GM12878 (cell line): Measurements from ENCODE around the gene BHLHA9. TPM values are rescaled to one million over a fixed set of nuclear protein-coding genes. Genes with fewer than 3 reads are reported as not detected.

Experiments used
- ATAC-seq: fragments of 200-7000 bp; cut with Tn5 transposase; 3 replicates; pipeline ENCODE4 v1.9.1; 2020; ENCODE audit warnings: mild to moderate bottlenecking, moderate library complexity
- BruUV-seq: library from RNA; stranded (reverse); fragments of 400-500 nt; replicated peaks from 2 replicates; lab custom pipeline; 2021; lab: Mats Ljungman, UMichigan
- CTCF ChIA-PET: fragments of 300-600 bp; sonication (Branson Sonifier 250); formaldehyde crosslinking; extraction: SDS; loops from one replicate; lab custom pipeline; 2021; ENCODE audit warnings: inconsistent platforms; lab: Yijun Ruan, JAX
- POLR2A ChIA-PET: fragments of 350-600 bp; formaldehyde crosslinking; extraction: SDS; loops from one replicate; lab custom pipeline; 2021; ENCODE audit warnings: inconsistent platforms; lab: Charles Lee
- RAD21 ChIA-PET: fragments of 300-600 bp; sonication (Branson Sonifier 250); formaldehyde crosslinking; loops from one replicate; lab custom pipeline; 2023; ENCODE audit warnings: antibody characterized with exemption; ENCODE audit not compliant: unreplicated experiment; lab: Charles Lee
- SMC1A ChIA-PET: fragments of 300-600 bp; sonication (Branson Sonifier 250); formaldehyde crosslinking; loops from one replicate; lab custom pipeline; 2023; ENCODE audit not compliant: unreplicated experiment, uncharacterized antibody; lab: Charles Lee
- DNase-seq: peaks from one replicate; pipeline ENCODE4 v3.0.0-alpha.2; 2011; ENCODE audit warnings: low read depth, low spot score
- FAIRE-seq: peaks from 3 replicates; lab custom pipeline; 2011; peaks lifted over from hg19 to GRCh38; lab: Jason Lieb, UNC
- H2AFZ ChIP-seq: 2 replicates; pipeline ENCODE4 v1.6.0; 2011; ENCODE audit warnings: low read depth, low read length, control low read depth; ENCODE audit not compliant: control insufficient read depth
- H3K27ac ChIP-seq: 2 replicates; pipeline ENCODE4 v1.5.1; 2011; ENCODE audit warnings: control low read depth; ENCODE audit not compliant: control insufficient read depth, insufficient read depth
- H3K27me3 ChIP-seq, 2 experiments: replicated peaks in 1 of 2; 2 replicates each; pipeline versions ENCODE4 v1.6.0 to v1.6.1; 2011; ENCODE audit warnings: low read length in 1 of 2; ENCODE audit not compliant: control insufficient read depth in 2 of 2, insufficient read depth in 2 of 2
- H3K36me3 ChIP-seq, 2 experiments: 2 replicates each; pipeline ENCODE4 v1.5.1; 2011; ENCODE audit warnings: low read length in 1 of 2; ENCODE audit not compliant: control insufficient read depth in 2 of 2, insufficient read depth in 2 of 2
- H3K4me1 ChIP-seq: 2 replicates; pipeline ENCODE4 v1.6.1; 2011; ENCODE audit warnings: mild to moderate bottlenecking, low read length, moderate library complexity, mixed read lengths; ENCODE audit not compliant: control insufficient read depth, insufficient read depth
- H3K4me2 ChIP-seq: 2 replicates; pipeline ENCODE4 v1.6.0; 2011; ENCODE audit warnings: control low read depth; ENCODE audit not compliant: control insufficient read depth, insufficient read depth
- H3K4me3 ChIP-seq: fragments of 200-600 bp; sonication (generic); 2 replicates; pipeline ENCODE4 v1.5.1; 2016
- H3K79me2 ChIP-seq: 2 replicates; pipeline ENCODE4 v1.6.0; 2011; ENCODE audit warnings: low read length; ENCODE audit not compliant: control insufficient read depth, insufficient read depth
- H3K9ac ChIP-seq: 2 replicates; pipeline ENCODE4 v1.8.0; 2011; ENCODE audit warnings: low read length, control low read depth, mixed read lengths; ENCODE audit not compliant: control insufficient read depth, insufficient read depth
- H3K9me3 ChIP-seq: replicated peaks from 3 replicates; pipeline ENCODE4 v1.5.1; 2011; ENCODE audit warnings: mild to moderate bottlenecking, low read length; ENCODE audit not compliant: control insufficient read depth, insufficient read depth
- H4K20me1 ChIP-seq: 2 replicates; pipeline ENCODE4 v1.6.0; 2011; ENCODE audit not compliant: control insufficient read depth, insufficient read depth
- ATF2 ChIP-seq: IDR thresholded peaks from 2 replicates; pipeline ENCODE4 v1.6.1; 2012; ENCODE audit warnings: low read length, inconsistent platforms
- BHLHE40 ChIP-seq, 2 experiments: fragments of 450-650 bp in 1 of 2; IDR thresholded peaks; 2 replicates each; pipeline ENCODE4 v1.6.1; 2011 to 2017; ENCODE audit warnings: low read depth in 2 of 2, borderline replicate concordance in 1 of 2, improper control_type of control experiment in 1 of 2, low read length in 1 of 2, mild to moderate bottlenecking in 1 of 2
- CBX5 ChIP-seq: sonication (generic); IDR thresholded peaks from 2 replicates; pipeline ENCODE4 v1.6.1; 2016; ENCODE audit warnings: low read depth, moderate library complexity, mild to moderate bottlenecking, inconsistent platforms
- CEBPB ChIP-seq, 2 experiments: fragments of 150-350 bp in 1 of 2; IDR thresholded peaks; 2 replicates each; pipeline ENCODE4 v1.6.1; 2012 to 2014; ENCODE audit warnings: low read depth in 2 of 2, low read length in 2 of 2, borderline replicate concordance in 1 of 2, inconsistent platforms in 1 of 2
- CHD4 ChIP-seq: fragments of 200-600 bp; sonication (generic); IDR thresholded peaks from 2 replicates; pipeline ENCODE4 v1.6.1; 2016; ENCODE audit warnings: mild to moderate bottlenecking
- IKZF1 ChIP-seq: fragments of 450-650 bp; conservative IDR thresholded peaks from 2 replicates; pipeline ENCODE4 v1.6.1; 2017; ENCODE audit warnings: antibody characterized with exemption, mild to moderate bottlenecking
- JUND ChIP-seq: IDR thresholded peaks from 2 replicates; pipeline ENCODE4 v1.6.1; 2012; ENCODE audit warnings: low read depth, mild to moderate bottlenecking, low read length, improper control_type of control experiment, moderate library complexity
- KDM1A ChIP-seq: fragments of 200-600 bp; sonication (generic); IDR thresholded peaks from 2 replicates; pipeline ENCODE4 v1.6.1; 2016; ENCODE audit warnings: borderline replicate concordance
- NFIC ChIP-seq: IDR thresholded peaks from 2 replicates; pipeline ENCODE4 v1.6.1; 2012; ENCODE audit warnings: low read depth, mild to moderate bottlenecking, inconsistent platforms, low read length, moderate library complexity
- NR2C2 ChIP-seq: IDR thresholded peaks from 2 replicates; pipeline ENCODE4 v1.6.1; 2011; ENCODE audit warnings: borderline replicate concordance, low read depth; ENCODE audit not compliant: control insufficient read depth, insufficient read length
- PAX5 ChIP-seq: IDR thresholded peaks from 2 replicates; pipeline ENCODE4 v1.6.1; 2011; ENCODE audit warnings: low read depth, low read length, borderline replicate concordance
- POLR2AphosphoS2 ChIP-seq: IDR thresholded peaks from 2 replicates; pipeline ENCODE4 v1.6.1; 2011; ENCODE audit warnings: low read depth, mild to moderate bottlenecking, low read length, improper control_type of control experiment, moderate library complexity
- RFX5 ChIP-seq: IDR thresholded peaks from 2 replicates; pipeline ENCODE4 v1.6.1; 2011; ENCODE audit warnings: low read depth, low read length, improper control_type of control experiment
- RUNX3 ChIP-seq: IDR thresholded peaks from 2 replicates; pipeline ENCODE4 v1.6.1; 2012; ENCODE audit warnings: low read length, inconsistent platforms
- SMAD5 ChIP-seq: IDR thresholded peaks from 2 replicates; pipeline ENCODE4 v1.6.1; 2016; ENCODE audit warnings: antibody characterized with exemption, low read depth
- TBL1XR1 ChIP-seq: IDR thresholded peaks from 2 replicates; pipeline ENCODE4 v1.6.1; 2012; ENCODE audit warnings: low read depth, low read length, improper control_type of control experiment
- TCF12 ChIP-seq: IDR thresholded peaks from 2 replicates; pipeline ENCODE4 v1.6.1; 2011; ENCODE audit warnings: low read depth, mild to moderate bottlenecking, low read length
- ZBTB40 ChIP-seq: fragments of 450-650 bp; IDR thresholded peaks from 2 replicates; pipeline ENCODE4 v1.6.1; 2016; ENCODE audit warnings: mild to moderate bottlenecking, moderate library complexity, borderline replicate concordance
- ZNF207 ChIP-seq: fragments of 450-650 bp; IDR thresholded peaks from 2 replicates; pipeline ENCODE4 v1.6.1; 2014; ENCODE audit warnings: antibody characterized with exemption, mild to moderate bottlenecking, borderline replicate concordance
- WGBS: methylation state at CpG from one replicate; pipeline ENCODE4 v1.1.6; 2016; ENCODE audit warnings: low lambda C conversion rate; ENCODE audit not compliant: insufficient replicate concordance, insufficient coverage; ENCODE audit errors: missing lambda C conversion rate; 5-methylcytosine and 5-hydroxymethylcytosine counted together
- in situ Hi-C: fragments of 300-500 bp; cut with MboI; formaldehyde crosslinking; loops from 9 replicates; pipeline ENCODE4 v1.14.3; 2018; ENCODE audit warnings: mixed read lengths
- intact Hi-C: fragments of 100-400 bp; cut with micrococcal nuclease; formaldehyde crosslinking; loops from one replicate; pipeline ENCODE4 v1.14.2; 2022; ENCODE audit not compliant: unreplicated experiment
- polyA plus RNA-seq, 11 experiments: library from polyadenylated mRNA; depleted of rRNA in 4 of 11; unstranded in 6 of 11; stranded (reverse) in 5 of 11; fragments of >200 nt; fragmentation: Nextera tagmentation in 4 of 11; fragmentation: Illumina TruSeq in 1 of 11; extraction: Ambion mirVana in 4 of 11; extraction: Trizol in 1 of 11; gene quantifications; 1 replicate in 1 of 11; 2 replicates in 10 of 11; pipeline versions ENCODE4 v1.2.1 to v1.2.3, GENCODE V29; 2011 to 2016; ENCODE audit warnings: inconsistent platforms in 2 of 11, missing spikeins in 2 of 11, low read depth in 1 of 11
- total RNA-seq, 4 experiments: library from RNA; depleted of rRNA in 3 of 4; stranded (reverse); fragments of >200 nt in 3 of 4; fragmentation: Illumina TruSeq in 1 of 4; extraction: Trizol in 1 of 4; gene quantifications; 2 replicates each; pipeline versions ENCODE4 v1.2.1 to v1.2.3, GENCODE V29; 2013 to 2021

Gene BHLHA9
- total and polyA plus RNA-seq, 10 of the 15 experiments (the other 5 are each of a cell fraction or from before 2014, with no cell fraction given), result not detected

GRCh38 chr17:1294157-1294717, 24.0 kb downstream of the BHLHA9 start:
- POLR2A ChIA-PET, result no interaction called here
- SMC1A ChIA-PET, result interaction anchor here (1.4 kb wide), 1 partner anchor 38 kb away, joined by 3 read pairs; no protein-coding TSS in a partner anchor
- CTCF ChIA-PET, result no interaction called here
- no peaks in the 10 kb centered on the region for H4K20me1 ChIP-seq
- no peak overlapping the region for H3K4me2 ChIP-seq
- in situ Hi-C loops, result no loop called here
- no peak overlapping the region for H2AFZ ChIP-seq
- no peak overlapping the region for H3K4me3 ChIP-seq
- WGBS, result 19% methylated on average over 12 of the region's 12 CpGs
- RAD21 ChIA-PET, result no interaction called here
- intact Hi-C loops, result no loop called here
- no peaks in the 10 kb centered on the region for H3K4me1 ChIP-seq
- DNase-seq (no peak), FAIRE-seq (no peak), ATAC-seq (no peak; the same call in 1 of the 3 replicates)
- no peak for TF ChIP-seq ZBTB40
- no peak for TF ChIP-seq TBL1XR1
- TF ChIP-seq KDM1A, result no peak
- TF ChIP-seq CEBPB (IDR thresholded peaks at IDR 0.05; ENCODE audit: borderline replicate concordance in 1 of 2, low read depth in 2 of 2, low read length in 2 of 2), result no peak
- no peak for TF ChIP-seq PAX5
- no peak for TF ChIP-seq SMAD5
- no peak for TF ChIP-seq BHLHE40 (IDR thresholded peaks at IDR 0.05; ENCODE audit: borderline replicate concordance in 1 of 2, low read depth in 2 of 2, low read length in 1 of 2)
- no peak for TF ChIP-seq JUND
- TF ChIP-seq RFX5, result no peak
- no peak for TF ChIP-seq CHD4
- TF ChIP-seq ATF2, result no peak
- TF ChIP-seq ZNF207, result no peak
- no peak for TF ChIP-seq TCF12
- no peak for TF ChIP-seq IKZF1
- TF ChIP-seq RUNX3, result no peak
- TF ChIP-seq NFIC, result no peak
- TF ChIP-seq POLR2AphosphoS2, result no peak
- TF ChIP-seq CBX5, result no peak
- no peak for TF ChIP-seq NR2C2
- H3K9me3 ChIP-seq, result no peaks in the 10 kb centered on the region; the same call in 2 of the 3 replicates
- no peaks in the 10 kb centered on the region for H3K27me3 ChIP-seq
- no peak overlapping the region for H3K9ac ChIP-seq
- no TSS peak for BruUV-seq
- no peak overlapping the region for H3K27ac ChIP-seq
- H3K36me3 ChIP-seq, result no peaks in the 10 kb centered on the region
- no peaks in the 10 kb centered on the region for H3K79me2 ChIP-seq
